ENCODE results near the gene GNS.

The GNS gene

GRCh38 chr12:64701283-64701682 lies 57.9 kb downstream of the GNS start:
- FAIRE-seq (no peak), DNase-seq (ENCODE audit: insufficient read length, low spot score) (no peak)
- TF ChIP-seq CTCF (IDR thresholded peaks at IDR 0.05; ENCODE audit: insufficient read depth, missing control alignments), result no peak

- no peak for TF ChIP-seq CTCF (IDR thresholded peaks at IDR 0.05; ENCODE audit: insufficient read depth, missing control alignments)
- DNase-seq (ENCODE audit: insufficient read length, low spot score), result no peak
- FAIRE-seq, result no peak
These were observed 58.7 kb downstream of the GNS start for GRCh38 chr12:64700532-64700931.

- TF ChIP-seq CTCF (IDR thresholded peaks at IDR 0.05; ENCODE audit: insufficient read depth, missing control alignments), result no peak
- FAIRE-seq (no peak), DNase-seq (ENCODE audit: insufficient read length, low spot score) (no peak)
These were observed 59.6 kb downstream of the GNS start for GRCh38 chr12:64699504-64700115.

- no peak for DNase-seq (ENCODE audit: insufficient read length, low spot score)
- TF ChIP-seq CTCF (IDR thresholded peaks at IDR 0.05; ENCODE audit: insufficient read depth, missing control alignments), result peak; percentile 42
These were observed 63.0 kb downstream of the GNS start for GRCh38 chr12:64696080-64696741.

GRCh38 chr12:64695550-64695949 lies 63.7 kb downstream of the GNS start:
- DNase-seq (ENCODE audit: insufficient read length, low spot score), result no peak
- TF ChIP-seq CTCF (IDR thresholded peaks at IDR 0.05; ENCODE audit: insufficient read depth, missing control alignments), result no peak
- no peak for FAIRE-seq

More at GRCh38 chr12:64696080-64696741, 63.0 kb downstream of the GNS start:
- FAIRE-seq, result no peak

- no peak for FAIRE-seq
- no peak for DNase-seq (ENCODE audit: insufficient read length, low spot score)
- TF ChIP-seq CTCF (IDR thresholded peaks at IDR 0.05; ENCODE audit: insufficient read depth, missing control alignments), result no peak
These were observed 64.8 kb downstream of the GNS start for GRCh38 chr12:64694130-64695040.

Data from D721Med (cell line).